DMS79 treated with DMSO at 0.1 percent for 48 hours (cell line): Measurements from ENCODE around the gene AKAP13.
"Not testable (repeated sequence)": the region's sequence is repeated elsewhere in the genome, so short reads cannot be mapped to it uniquely, and the experiment has no call there.

Experiments
- DNase-seq: peaks from one replicate; lab custom pipeline; 2025; lab: John Stamatoyannopoulos, UW

Gene AKAP13

DNA sequence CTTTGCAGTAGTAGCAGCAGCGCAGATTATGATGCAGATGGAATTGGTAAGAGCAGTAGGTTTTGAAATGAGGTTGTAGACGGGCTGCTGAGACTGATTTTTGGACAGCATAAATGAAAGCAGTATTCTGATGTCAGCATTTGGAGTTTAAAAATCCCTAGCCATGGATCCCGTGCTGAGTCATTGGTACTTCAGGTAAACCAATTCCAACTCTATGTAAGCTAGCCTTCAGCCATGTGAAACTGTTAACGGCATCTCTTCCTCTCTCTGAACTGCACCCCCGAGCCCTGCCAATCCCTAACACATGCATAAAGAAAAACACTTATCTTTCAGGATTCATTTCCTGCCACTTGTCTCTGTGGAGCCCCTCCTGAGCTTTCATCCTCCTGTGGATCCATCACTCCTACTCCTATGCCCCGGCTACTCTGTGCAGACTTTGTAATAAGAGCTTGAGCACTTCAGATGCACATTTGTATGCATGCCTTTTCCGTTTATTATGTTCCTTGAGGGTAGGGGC, 119.0 kb downstream of the AKAP13 start:
- peak; percentile 60 for DNase-seq

DNA sequence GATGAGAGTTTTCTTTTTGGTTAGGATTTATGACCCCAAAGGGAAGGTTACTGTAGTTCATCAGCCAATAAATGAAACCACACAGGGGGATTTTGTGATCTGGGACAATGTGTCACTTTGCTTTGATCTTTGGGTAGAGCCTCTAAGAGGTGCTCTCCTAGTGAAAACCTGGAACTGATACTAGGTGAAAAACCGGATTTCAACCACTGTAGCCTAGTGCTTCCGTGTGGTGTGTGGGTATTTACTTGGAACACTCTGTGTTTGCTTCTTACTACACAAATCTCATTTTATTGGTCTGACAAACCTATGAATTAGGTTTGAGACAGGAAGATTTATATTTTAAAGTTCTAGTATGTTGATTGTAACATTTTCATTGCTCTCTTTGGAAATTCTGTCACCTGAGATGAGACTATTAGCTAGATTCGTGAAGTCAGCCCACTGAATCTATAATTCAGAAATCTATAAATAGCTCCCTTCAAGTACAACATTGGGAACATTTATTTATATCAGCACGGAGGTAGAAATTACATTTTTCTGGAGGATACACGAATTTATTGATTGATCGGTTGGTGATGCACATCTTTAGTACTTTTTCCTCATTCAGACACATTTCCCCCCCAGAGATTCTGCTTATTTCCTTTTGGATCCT, 119.8 kb downstream of the AKAP13 start:
- no peak for DNase-seq

DNA sequence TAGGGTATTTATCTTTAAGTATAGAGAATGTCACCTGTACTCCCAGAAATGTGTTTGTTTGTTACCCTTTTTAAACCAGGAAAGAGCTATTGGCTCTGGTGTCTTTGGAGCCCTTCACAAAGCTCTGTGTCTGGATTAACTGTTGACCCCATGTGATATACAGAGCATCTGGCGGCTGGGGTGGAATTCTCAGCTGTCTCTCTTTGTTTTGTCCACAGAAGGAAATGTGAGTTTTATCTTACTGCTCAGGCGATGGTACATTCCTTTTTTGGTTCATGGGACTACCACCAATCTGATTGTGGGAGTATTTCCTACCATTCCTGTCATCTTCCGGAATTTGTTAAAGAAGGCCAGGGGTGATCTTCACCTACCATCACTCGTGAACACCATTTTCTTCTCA, 120.3 kb downstream of the AKAP13 start:
- no peak for DNase-seq

DNA sequence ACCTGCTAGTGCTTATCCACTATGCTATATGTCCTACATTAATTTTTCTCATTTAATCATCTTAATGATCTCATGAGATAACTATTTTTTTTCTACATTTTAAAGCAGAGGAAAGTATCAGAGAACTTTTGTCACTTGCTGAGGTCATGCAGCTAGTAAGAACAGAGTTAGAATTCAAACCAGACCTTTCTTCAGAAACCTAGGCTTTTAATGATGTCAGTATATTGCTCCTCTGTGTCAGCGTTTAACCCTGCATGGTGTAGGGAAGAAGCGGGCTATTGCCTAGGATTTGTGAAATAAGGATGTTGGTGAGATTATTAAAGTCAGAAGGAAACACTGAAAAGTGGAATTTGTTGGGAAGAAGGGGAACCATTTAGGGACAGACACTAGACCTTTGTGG, 121.2 kb downstream of the AKAP13 start:
- DNase-seq = no peak

GRCh38 chr15:85503151-85503799, 122.9 kb downstream of the AKAP13 start:
- DNase-seq = no peak

GRCh38 chr15:85504749-85505676, 124.6 kb downstream of the AKAP13 start:
- peak; percentile 8 for DNase-seq

GRCh38 chr15:85507114-85507513, 126.7 kb downstream of the AKAP13 start:
- no peak for DNase-seq

GRCh38 chr15:85509973-85510372, 129.6 kb downstream of the AKAP13 start:
- DNase-seq = no peak

DNA sequence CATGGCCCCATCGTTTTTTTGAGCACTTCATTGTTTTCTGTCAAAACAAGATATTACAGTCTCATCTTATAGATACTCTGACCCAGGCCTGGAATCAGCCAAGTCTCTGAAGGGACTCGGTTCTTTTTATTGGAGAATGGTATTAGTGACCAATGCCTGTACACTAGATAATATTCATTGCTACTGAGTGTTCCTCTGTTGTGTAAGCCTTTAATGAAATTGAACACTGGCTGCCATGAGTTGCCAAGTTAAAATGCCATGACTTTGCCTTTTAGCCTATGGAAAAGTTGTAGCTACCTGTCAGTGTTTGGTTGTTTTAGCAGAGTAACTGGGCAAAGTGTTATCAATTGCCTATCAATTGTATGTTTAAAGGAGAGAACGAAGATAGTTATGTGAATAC, 134.0 kb downstream of the AKAP13 start:
- DNase-seq = no peak

DNA sequence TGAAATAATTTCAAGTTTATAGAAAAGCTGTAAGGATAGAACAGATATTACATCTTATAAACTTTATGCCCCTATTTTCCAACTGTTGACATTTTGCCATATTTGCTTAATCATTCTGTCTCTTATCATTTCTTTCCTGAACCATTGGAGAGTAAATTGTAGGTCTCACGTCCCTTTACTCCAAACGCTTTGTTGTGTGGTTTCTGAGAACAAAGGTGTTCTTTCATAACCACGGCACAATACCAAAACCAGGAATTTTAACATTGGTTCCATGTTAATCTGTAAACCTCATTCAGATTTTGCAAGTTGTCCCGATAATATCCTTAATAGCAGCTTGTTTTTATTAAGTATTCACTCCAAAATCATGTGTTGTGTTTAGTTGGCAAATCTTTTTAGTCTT, 134.8 kb downstream of the AKAP13 start:
- DNase-seq = no peak

- DNase-seq = no peak
Measured at GRCh38 chr15:85517086-85517485, 136.7 kb downstream of the AKAP13 start.

DNA sequence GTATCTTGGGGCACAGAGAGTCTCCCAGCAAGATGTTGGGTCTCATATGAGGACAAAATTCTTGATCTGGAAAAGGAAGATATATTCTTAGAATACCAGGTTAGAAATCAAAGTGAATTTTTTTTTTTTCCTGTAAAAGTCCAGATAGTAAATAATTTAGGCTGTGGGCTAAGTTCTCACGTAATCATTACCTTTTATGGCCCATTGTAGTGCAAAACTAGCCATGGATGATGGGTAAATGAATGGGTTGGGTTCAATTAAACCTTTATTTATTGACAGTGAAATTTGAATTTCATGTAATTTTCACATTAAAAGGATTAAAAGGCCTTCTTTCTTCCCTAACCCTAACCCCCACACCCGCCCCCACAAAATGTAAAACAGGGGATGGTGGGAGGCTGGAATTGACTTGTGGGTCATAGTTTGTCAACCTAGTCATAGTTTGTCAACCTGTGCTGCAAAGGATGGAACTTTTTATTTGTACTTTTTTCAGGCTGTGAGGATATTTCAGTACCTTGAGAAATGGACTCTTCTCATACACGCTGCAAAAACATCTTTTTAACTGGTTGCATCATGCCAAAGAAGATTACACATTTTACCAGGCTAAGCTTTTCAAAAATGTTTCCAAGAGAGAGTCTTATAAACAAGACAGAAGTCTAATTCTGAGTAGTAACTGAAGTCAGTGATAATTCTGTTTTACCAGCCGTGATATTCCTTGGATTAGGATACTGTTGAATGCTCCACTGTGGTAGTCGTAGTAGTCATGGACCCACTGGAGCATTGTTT, 138.8 kb downstream of the AKAP13 start:
- no peak for DNase-seq

DNA sequence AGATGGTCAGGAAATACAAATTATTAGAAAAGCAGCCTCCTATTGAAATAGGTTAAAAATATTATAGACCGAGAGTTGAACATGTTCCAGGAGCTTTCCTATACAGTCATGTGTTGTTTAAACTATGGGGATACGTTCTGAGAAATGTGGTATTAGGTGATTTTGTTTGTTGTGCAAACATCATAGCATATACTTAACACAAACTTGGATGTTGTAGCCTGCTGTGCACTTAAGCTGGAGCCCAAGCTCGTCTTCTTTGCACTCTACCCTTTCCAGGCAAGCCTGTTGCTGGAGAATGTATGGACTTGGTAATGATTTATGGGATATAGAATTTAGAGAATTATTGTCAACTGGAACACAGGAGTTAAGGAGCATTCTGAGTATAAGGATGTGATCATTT, 140.2 kb downstream of the AKAP13 start:
- DNase-seq = no peak

- DNase-seq = no peak
Measured at GRCh38 chr15:85523530-85523929, 143.1 kb downstream of the AKAP13 start.

DNA sequence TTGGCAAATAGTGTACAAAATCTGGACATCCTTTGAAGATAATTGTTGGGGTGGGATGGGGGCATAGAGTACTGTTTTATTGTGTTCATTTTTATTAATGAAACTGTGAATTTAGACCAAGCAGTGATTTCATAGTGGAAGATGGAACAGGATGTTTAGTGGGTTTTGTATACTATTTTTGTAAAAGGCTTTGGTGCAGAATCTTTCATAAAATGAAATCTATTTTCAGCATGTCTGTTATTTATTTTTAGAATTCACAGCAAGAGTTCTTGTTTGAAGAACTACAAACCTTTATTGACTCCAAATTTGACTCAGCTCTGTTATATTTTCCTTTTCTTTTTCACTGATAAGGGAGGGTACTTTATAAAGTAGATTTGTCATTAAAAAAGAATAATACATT, 145.4 kb downstream of the AKAP13 start:
- DNase-seq = no peak

DNA sequence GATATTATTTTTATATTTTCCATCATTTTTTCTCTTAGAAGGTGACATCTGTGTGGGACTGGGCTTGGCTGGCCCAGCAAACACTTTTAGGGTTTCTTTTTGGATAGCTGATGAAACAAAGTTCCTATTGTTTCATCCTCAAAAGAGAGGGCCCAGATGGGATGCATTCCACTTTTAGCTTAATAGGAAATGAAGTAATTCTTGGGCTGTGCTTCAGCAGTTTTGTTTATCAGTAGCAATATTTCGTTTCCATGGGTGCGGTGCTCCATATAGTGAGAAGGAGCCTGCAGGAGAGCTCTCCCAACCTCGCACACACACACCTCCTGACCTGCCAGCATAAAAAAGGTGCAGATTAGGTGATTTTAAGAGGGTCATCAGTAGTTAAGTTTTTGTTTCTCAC, 147.5 kb downstream of the AKAP13 start:
- no peak for DNase-seq

DNA sequence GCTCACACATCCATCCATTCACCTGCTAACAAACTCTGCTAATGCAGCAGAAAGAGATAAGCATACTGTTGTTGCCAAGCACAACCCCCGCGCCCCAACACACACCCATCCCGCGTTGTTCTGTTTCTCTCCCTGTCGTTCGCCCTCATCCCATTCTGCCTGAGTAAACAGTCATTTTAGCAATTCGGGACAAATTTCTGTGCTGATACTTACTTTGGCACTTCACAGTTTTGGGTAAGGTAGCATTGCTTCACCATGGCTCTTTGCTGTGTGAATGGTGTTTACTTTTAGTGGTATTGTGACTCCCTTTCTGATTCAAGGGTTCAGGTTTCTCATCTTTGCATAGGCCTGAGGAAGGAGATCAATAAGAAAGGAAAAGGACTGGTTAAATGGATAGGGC, 149.7 kb downstream of the AKAP13 start:
- no peak for DNase-seq

DNA sequence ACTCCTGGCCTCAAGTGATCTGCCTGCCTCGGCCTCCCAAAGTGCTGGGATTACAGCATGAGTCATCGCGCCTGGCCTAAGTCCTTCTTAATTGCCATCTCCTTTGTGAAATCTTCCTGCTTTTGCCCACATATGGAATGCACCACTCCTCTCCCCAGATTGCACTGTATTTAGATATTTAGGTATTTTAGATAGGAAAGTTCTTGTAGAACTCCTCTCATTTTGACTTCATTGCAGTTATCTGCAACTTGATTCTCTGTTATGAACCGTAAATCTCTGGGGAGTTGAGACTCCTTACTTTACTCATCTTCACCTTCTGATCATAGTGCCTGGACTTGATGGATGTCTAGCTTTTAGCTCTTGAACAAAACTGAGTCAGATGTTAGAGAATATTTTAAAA, 150.7 kb downstream of the AKAP13 start:
- no peak for DNase-seq

GRCh38 chr15:85532689-85533088, 152.3 kb downstream of the AKAP13 start:
- DNase-seq = no peak

DNA sequence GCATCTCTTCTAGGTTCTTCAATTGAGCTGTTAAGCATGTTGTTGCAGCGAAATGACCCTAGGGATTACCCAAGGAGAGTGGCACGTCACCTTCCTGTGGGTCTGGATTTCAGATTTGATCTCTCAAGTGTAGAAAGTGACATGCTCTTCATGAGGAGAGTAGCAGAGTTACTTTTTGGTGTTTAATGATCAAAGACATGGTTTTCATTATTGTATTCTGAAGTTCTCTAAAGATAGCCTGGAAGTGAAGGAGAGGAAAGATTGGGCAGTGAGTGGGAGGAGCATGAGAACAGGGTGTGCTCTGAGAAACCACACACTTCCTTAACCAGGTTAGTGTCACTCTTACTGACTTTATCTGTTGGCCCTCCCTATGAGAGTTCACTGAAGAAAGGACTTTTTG, 153.6 kb downstream of the AKAP13 start:
- no peak for DNase-seq

DNA sequence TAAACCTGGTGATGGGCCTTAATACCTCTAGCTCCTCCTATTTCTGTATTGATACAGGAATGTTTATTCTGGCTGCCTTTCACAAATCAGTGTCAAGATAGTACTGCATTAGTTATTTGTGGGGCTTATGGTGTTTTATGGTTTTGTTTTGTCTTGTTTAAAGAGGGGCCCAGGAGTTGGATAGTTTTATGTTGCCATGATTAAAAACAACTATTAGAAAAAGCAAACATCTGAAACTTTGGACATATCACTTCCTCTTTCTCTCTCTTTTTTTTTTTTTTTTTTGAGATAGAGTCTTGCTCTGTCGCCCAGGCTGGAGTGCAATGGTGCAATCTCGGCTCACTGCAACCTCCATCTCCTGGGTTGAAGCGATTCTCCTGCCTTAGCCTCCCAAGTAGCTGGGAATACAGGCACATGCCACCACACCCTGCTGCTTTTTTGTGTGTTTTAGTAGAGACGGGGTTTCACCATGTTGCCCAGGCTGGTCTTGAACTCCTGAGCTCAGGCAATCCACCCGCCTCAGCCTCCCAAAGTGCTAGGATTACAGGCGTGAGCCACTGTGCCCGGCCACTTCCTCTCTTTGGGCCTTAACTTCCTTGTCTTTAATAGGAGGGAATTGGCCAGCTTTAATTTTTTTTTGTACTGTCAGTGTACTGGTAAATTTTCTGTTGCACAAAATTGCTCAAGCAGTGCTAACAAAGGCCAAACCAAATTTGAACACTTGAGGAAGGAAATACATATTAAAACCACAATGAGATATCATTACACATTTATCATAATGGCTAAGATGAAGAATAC, 155.3 kb downstream of the AKAP13 start:
- not testable (repeated sequence) for DNase-seq
